Stimulated activated CD8-positive, alpha-beta memory T cell treated with anti-CD3 and anti-CD28 coated beads, Interleukin-15, amount 100 ng/mL, for 24 hours (primary cell): ENCODE data around the gene CHST1.

Experiments
- DNase-seq: peaks from one replicate; pipeline ENCODE4 v3.0.0-alpha.2; 2020; ENCODE audit warnings: low read depth

CHST1 gene

DNA sequence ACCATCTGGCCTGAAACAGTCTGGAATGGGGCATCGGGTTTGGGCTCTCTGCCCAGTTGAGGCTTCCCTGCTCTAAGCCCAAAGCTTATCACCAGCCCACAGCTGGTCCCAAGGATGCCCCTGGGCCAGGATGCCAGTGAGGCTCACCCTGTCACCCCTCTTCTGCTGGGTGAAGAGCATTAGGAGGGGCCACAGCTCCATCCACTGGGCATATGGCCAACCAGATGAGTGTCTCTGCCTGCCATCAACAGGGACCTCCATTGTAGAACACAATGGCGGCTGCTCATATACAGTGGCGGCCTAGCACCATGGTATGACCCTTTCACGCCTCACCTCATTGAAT is 5.6 kb downstream of the CHST1 start:
- no peak for DNase-seq

GRCh38 chr11:45659031-45659817 is 6.2 kb downstream of the CHST1 start:
- no peak for DNase-seq

DNA sequence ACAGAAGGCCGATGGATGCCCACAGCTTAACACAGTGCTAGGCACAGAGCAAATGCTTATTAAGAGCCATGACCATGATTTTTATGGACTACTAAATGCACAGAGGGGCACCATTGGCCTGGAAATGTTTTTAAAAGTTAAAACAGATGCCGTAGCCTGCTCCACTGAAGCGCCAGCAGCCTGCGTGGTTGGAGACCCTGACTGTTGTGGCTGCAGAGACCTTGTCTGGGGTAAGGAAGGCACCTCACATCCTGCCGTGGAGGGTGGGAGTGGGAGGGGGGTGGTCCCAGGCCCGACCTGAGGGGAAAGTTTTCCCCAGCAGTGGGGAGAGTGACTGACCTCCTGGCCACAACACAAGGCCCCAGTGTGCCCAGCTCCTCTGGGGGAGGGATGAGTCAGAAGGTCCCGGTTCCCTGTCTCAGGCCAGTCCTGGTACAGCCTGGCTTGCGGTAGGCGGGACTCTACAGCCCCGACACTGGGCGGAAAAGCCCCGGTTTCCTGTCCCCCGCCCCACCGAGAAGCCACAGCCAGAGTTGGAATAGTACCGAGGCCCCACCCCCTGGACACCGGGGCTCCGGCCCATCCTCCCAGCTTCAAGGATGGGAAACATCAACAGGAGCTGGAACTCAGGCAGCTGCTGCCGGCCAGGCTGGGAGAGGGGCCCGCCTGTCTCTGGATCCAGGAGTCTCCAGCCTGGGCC is 7.0 kb downstream of the CHST1 start:
- DNase-seq = no peak

GRCh38 chr11:45657496-45658260 is 7.7 kb downstream of the CHST1 start:
- no peak for DNase-seq

DNA sequence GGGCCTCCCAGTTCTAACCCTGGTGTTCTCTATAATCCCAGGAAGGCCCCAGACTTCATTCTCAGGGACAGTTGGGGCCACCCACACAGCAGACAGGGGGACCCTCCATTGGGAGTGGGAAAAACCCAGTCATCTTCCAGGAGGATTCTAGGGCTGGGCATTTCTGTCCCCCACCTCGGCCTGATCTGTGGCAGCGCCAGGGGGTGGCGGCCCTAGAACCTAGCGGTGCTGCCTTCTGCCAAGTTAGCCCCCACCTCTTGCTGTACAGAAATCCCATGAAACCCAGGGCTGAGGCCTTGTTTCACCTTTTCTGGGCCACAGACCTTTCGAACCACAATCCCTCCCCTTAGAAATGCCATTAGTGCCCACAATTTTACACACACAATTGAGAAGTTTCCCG is 9.6 kb downstream of the CHST1 start:
- no peak for DNase-seq

GRCh38 chr11:45655347-45655756 is 10.1 kb downstream of the CHST1 start:
- DNase-seq = peak; percentile 35

- no peak for DNase-seq
Measured at GRCh38 chr11:45655012-45655283, 10.5 kb downstream of the CHST1 start.

DNA sequence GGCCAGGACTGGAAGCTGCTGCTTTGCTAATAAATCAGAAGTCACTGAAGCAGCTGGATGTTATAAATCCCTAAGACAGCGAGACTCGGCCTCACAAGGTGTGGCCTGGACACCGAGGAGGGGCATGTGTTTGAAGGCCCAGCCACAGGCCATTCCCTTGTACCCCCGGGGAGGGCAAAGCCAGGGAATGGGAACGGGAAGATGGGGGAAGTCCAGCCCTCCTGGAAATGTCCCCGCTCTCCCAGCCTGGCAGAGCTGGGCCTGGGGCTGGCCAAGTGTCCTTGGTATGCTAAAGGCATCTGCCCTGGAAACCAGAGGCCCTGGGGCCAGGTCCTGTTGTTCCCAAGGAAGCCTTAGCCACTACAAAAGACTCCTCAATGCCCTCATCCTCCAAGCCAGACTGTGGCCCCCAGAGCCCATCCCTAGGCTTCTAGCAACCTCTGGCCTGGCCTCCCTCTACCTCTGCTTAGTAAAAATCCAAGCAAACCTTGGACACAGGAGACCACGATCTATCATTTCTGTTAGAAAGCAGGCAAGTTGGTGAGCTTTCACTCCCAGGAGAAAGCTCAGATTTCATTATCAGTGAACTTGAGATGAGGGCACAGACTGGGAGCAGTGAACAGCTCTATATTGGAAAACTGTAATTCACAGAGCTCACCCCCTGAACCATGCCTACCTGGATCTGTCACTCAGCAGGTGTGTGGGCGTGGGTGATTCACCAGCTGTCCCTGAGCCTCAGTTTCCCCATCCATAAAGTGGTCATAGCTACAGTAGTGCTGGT is 11.0 kb downstream of the CHST1 start:
- DNase-seq = no peak

- DNase-seq = no peak
Measured at GRCh38 chr11:45653277-45653676, 12.1 kb downstream of the CHST1 start.

DNA sequence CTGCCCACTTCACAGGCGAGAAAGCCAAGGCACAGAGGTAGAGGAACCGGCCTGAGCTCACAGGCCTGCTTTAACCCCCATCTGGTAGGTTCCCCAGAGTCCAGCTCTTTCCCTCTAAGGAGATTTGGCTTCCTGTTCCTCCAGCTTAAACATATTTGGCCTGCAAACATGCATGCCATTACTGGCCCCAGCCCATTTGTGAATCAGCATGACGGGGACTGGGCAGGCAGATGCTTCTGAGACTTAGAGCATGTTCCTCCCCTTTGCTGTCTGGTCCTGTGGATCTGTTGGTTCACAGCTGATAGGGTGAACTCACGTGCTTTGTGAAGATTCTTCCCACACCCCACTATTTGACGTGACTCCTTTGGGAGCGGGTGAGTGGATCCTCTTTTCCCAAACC is 12.6 kb downstream of the CHST1 start:
- no peak for DNase-seq

- no peak for DNase-seq
Measured at GRCh38 chr11:45651841-45652749, 13.3 kb downstream of the CHST1 start.

- no peak for DNase-seq
Measured at GRCh38 chr11:45651156-45651555, 14.3 kb downstream of the CHST1 start.

DNA sequence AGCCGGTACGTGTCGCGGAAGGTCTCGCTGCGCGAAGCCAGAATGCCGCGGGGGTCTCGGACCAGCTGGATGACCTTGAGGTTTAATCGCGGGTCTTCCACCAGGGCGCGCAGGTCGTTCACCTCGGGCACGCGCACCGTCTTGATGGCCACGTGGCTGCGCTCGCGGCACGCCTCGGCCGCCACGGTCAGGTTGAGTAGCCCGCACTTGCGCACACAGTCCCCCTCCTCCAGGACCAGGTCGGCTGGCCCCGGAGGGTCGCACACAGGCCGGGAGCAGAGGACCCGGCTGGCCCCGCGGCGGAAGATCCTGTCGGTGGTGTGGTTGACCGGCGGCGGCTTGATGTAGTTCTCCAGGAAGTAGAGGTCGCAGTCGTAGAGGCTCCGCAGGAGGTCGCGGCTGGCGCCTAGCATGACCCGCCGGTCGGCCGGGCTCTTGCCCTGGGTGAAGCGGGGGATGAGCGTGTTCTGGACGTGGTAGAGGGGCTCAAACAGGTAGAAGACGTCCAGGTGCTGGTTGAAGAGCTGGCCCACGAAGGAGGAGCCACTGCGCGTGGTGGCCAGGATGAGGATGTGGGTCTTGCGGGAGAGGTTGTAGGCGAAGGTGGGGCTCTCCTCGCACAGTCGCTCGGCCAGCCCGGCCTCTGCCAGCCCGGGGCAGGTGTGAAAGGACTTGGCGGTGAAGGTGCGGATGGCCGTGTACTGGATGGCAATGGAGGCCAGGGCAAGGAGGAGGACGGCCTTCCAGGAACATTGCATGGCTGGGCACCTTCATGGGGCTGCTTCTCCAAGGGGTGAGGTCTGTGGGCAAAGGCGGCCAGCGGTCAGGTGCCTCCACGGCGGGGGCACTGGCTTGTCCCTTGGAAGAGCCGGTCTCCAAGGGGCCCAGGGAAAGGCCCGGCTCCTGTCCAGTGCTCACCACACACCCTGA is 15.0 kb downstream of the CHST1 start:
- DNase-seq = no peak

GRCh38 chr11:45649544-45650165 is 15.8 kb downstream of the CHST1 start:
- no peak for DNase-seq

DNA sequence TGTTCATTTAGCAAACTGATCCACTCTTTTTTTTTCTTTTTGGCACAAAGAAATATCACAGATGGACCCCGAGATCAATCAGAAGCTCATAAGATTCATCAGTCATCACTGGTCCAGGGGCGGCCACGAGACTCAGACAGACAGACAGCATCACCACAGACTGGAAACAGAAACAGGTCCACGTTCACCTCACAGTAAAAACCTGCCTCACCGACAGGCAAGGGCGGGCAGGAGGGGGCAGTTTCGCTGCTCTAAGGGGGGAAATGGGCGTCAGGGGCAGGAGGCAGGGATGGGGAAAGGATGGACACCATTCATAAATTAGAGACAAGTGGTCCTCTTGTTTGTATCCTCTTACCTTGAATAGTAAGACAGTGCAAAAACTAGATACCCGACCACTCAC is 16.5 kb downstream of the CHST1 start:
- no peak for DNase-seq

- DNase-seq = no peak
Measured at GRCh38 chr11:45647786-45648185, 17.6 kb downstream of the CHST1 start.

- DNase-seq = no peak
Measured at GRCh38 chr11:45647329-45647728, 18.1 kb downstream of the CHST1 start.

DNA sequence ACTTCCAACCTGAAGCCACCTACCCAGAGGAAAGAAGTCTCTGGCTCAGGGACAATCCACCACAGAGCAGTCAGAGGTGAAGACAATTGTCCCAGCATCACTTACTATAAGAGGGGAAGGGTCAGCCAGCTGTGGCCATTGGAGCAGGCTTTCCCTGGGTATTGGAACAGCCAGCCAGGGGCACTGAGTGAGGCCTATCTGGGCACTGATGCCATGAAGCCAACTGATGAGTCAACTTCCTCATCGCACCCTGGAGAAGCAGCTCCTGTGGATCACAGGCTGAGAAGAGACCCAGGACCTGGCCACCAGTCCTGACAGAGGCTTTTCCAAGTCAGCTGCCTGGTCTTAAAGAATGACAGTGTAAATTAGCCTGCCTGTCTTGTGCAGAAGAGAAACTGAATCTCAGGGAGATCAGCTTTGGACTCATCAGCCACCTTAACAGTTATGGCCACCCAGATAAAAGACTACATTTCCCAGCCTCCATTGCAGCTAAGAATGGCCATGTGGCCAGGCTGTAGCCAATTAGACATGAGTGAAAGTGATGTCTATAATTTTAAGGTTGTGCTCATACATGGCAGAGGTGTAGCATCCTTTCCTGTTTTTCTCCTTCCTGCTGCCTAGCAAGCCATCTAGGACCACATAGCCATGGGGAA is 19.0 kb downstream of the CHST1 start:
- no peak for DNase-seq
